Ammon's horn (tissue), 1 donor: Measurements from ENCODE around the gene COL5A1.

Experiments used
- DNase-seq: peaks from one replicate; pipeline ENCODE4 v3.0.0-alpha.2; 2016; ENCODE audit warnings: low spot score

COL5A1 gene

DNA sequence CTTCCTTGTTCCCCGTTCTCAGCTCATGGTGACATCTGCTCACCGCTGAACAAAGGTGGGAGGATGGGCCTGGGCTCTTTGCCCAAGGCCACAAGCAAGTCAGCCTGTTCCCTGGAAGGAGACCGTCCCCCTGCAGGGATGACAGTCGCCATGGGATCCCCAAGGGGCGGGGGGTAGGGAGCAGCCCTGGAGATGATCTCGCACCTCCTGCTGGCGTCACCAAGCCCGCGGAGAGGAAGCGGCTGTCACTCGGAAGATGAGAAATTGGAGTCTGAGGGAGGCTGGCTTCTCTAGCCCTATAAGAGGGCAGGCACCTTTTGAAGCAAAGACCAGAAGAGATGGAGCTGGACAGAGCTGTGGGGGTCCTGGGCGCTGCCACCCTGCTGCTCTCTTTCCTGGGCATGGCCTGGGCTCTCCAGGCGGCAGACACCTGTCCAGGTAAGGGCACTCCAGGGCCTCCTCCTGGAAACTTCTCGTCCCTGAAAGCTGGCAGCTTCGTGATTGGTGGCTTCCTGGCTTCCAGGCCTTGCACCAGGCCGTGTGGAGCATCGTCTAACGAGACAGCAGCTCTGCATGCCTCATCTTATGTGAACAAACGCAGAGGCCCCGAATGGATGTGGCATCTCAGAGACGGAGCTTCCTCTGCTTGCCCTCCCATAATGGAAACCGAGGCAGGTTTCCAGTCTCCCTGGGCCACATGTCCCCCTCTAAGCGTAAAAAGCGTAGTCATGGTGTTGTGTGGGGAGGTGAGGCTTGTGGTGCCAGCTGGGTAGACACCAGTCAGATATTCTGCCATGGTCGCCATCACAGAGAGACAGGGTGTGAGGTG is 239.1 kb downstream of the COL5A1 start, which contains the start of gene FCN2:
TSS of gene FCN2 (plus strand) at position 327 of the 829 bp plus-strand sequence. CDS start at position 339, 12 bp downstream.
- DNase-seq: no peak

DNA sequence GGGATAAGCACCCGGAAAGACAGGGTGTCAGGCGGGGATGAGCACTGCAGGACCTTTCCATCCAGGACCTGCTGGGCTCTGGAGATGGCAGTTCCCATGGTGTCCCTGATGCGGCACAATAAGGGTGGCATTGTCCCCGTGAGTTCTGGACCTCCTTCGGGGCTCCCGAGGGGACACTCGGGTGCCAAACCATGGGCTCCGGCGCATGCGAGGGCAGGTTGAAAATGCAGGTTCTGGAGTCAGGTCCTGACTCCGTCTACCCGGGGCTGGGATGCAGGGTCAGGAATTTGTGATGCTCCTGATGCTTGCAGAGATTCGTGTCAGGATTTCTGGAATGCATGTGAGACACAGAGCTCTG is 239.7 kb downstream of the COL5A1 start:
- no peak for DNase-seq

DNA sequence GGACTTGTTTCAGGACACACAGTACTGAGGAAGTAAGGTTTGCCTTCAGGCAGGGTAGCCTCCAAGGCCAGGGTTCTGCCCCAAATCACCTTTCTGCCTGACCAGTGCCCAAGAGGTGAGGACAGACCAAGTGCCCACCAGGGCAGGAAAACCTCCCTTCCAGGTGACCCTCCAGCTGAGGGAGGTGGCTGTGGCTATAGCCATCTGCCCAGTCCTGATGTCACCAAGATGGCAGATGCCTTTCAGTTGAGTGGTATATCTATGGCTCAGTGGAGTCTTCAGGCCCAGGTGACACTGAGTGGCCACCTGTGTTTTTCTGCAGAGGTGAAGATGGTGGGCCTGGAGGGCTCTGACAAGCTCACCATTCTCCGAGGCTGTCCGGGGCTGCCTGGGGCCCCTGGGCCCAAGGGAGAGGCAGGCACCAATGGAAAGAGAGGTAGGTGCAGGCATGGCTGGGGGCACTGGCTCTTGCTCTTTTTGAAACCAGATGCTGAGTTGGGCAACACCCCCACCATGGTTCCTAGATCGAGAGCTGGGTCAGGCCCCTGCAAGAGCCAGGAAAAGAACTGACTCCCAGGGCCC is 240.7 kb downstream of the COL5A1 start:
- DNase-seq: no peak

DNA sequence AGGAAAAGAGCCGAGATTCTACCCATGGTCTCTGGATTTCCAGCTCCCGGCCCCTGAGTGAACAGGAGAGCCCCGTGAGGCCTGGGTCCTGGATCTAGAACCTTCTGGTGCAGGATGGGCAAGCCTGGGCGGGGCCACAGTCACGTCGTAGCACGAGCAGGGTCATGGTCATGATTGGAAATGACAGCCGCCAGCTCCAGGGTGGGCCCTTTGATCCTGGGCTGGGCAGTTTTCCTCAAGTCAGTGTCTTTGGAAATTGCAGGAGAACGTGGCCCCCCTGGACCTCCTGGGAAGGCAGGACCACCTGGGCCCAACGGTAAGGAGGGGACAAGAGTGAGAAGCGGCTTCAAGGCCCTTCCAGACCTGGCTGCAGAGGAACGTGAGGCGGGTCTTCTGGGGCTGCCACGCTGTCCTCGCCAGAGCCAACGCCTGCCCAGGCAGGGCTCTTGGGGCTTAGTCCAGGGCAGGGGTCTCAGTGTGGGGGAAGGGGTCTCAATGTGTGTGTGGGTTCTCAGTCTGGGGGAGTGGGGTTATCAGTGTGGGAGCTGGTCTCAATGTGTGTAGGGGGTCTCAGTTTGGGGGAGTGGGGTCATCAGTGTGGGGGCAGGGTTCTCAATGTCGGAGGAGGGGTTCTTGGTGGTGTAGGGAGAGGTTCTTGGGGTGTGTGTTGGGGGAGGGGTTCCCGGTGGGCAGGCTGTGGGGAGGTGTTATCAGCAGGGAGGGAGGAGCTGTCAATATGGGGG is 241.6 kb downstream of the COL5A1 start:
- DNase-seq: no peak

DNA sequence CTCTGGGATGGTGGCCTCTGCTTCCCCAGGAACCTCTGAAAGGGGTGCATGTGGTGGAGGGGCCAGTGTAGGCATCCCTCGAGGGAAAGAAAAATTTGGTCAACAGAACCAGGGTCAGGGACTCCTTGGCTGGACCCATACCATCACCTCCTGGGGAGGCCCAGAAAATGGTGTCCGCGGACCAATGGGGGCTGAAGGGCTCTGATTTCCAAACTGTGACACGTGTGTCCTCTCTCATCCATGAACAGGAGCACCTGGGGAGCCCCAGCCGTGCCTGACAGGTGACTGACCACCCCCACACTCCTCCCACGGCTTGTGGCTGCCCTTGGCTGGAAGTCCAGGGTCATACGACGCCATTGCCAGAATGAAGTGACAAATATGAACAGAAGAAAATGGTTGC is 242.9 kb downstream of the COL5A1 start:
- DNase-seq: no peak

DNA sequence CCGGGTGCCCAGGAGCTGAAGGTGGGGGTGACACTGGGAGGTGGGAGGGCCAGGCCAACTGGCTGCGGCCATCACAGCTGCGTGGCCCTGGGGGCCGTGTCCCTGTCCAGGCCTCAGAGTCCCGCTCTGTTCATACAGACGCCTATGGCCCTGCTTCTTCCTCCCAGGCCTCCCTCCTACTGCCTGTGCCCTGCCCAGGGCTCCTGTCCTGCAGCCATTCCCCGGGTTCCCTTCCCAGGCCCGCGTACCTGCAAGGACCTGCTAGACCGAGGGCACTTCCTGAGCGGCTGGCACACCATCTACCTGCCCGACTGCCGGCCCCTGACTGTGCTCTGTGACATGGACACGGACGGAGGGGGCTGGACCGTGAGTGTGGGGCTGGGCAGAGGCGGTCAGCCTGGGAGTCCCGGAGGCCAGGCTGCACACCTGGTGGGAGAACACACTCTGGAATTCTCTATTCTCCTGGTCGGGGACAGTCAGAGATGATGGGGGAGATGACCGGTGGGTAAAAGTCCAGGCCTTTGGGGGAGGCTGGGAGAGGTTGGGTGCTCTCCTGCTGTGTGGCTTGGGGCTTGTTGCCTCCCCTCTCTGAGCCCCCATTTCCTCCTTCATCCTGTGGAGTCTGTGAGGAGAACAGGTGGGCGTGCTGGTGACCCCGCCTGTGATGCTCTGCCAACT is 243.5 kb downstream of the COL5A1 start:
- no peak for DNase-seq

DNA sequence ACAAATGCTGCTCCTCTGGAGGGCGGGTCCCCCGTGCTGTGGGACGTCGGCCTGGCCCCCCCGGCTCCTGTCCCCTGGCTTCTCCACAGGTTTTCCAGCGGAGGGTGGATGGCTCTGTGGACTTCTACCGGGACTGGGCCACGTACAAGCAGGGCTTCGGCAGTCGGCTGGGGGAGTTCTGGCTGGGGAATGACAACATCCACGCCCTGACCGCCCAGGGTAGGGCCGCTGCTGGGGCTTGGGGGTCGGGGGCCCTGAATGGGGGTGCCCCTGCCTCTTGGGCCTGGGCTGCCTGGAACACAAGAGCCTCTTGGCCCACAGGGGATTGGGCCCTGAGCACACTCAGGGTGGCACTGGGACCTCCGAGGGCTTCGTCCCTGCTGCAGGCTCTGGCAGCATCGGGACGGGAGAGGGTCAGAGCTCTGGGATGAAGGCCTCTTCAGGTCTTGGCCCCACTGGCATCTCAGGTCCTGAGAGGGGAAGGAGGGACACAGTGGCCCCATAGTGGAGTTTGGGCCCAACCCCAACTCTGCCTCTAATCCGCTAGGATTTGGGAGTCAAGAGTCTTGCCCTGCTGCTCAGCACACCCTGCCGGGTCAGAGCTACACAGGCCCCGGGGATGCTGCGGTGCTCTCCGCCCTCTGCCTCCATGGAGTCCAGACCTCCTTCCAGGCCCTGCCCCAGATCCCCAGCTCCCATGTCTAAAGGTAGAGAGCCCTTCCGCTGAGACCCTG is 244.2 kb downstream of the COL5A1 start:
- no peak for DNase-seq

DNA sequence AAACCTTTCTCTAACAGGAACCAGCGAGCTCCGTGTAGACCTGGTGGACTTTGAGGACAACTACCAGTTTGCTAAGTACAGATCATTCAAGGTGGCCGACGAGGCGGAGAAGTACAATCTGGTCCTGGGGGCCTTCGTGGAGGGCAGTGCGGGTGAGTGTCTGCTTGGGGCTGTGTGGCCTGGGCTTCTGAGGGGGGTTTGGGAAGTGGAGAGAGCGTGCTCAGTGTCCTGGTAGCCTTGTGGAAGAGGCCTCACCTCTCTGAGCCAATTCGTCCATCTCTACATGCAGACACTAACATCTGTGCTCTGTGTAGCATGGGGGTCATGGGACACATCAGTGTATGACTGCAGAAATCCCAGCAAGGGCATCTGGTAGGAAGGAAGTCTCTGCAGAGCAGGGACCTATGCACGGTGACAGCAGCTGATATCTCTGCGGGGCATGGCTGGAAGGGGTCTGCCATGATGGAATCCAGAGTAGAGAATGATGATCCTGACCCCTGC is 244.9 kb downstream of the COL5A1 start:
- DNase-seq: no peak

DNA sequence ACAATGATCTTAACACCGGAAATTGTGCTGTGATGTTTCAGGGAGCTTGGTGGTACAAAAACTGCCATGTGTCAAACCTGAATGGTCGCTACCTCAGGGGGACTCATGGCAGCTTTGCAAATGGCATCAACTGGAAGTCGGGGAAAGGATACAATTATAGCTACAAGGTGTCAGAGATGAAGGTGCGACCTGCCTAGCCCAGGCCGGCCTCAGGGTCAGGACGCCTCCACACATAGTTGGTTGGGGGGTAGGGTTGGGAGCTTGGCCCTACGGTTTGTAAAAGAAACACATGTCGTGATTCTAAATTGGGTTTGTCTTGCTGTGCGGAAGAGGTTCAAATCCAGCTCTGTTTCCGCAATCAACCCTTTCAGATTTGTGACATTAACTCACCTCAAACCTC is 245.6 kb downstream of the COL5A1 start:
- no peak for DNase-seq

DNA sequence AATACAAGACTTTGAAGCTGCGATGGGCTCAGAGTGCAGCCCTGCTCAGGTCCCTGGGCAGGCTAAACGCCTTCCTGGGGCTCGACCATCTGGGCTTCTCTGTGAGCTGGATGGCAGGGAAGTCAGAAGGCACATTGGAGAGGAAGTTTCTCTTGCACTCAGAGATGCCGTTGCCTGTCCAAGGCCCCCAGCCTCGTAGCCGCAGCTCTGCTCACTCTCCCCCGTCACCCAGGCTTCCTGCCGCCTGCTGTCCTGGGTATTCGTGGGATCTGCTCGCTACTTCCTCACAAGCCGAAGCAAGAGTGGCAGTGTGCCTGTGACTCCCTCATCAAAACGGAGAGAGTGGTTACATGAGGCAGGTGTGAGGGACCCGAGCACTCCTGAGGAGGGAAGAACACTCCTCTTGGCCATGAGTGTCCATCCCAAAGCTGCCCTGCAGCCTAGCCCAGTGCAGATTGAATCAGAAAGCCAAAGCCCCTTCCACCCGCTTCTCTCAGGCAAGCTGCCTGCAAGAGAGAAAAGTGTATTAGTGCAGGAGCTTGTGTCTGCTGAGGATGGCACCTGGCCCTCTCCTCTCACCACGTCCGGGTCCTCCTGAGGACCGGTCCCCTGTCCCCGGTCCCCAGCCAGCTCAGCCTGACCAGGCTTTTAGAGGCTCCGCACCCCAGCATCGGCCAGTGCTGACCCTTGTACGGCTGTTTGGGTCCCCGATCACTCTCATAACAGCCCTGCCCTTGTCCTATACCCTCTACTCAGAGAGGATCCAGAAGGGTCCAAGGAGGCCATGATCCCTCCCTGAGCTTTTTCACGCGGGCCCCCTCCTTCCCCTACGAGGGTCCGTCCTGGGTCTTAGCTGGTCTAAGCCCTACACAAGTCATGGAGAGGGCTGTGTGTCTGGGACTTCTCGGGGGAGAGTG is 246.3 kb downstream of the COL5A1 start:
- no peak for DNase-seq

DNA sequence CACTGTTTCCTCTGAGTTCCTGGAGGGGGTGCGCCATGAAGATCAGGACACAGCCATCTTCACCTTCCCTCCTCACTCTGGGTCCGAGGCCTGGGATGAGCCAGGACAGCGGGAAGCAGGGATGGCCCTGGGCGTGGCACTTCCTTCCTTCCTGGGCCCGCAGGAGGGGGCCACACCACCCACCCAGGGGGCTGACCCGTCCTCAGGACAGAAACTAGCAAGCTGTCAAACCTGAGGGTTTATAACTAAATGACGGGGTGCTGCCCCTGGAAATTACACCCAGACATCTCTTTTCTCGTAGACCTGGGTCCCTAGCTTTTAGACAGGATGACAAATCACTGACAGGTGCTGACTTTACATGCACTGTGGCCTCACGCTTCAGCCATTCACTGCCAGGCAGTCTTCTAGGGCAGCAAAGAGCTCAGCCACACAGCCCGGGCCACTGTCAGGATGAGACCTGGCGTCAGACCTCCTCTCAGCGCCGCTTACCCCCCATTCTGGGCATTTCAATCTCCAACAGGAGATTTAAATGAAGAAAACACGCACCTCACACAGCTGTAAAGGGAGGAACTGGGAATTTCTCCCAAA is 247.1 kb downstream of the COL5A1 start:
- no peak for DNase-seq

DNA sequence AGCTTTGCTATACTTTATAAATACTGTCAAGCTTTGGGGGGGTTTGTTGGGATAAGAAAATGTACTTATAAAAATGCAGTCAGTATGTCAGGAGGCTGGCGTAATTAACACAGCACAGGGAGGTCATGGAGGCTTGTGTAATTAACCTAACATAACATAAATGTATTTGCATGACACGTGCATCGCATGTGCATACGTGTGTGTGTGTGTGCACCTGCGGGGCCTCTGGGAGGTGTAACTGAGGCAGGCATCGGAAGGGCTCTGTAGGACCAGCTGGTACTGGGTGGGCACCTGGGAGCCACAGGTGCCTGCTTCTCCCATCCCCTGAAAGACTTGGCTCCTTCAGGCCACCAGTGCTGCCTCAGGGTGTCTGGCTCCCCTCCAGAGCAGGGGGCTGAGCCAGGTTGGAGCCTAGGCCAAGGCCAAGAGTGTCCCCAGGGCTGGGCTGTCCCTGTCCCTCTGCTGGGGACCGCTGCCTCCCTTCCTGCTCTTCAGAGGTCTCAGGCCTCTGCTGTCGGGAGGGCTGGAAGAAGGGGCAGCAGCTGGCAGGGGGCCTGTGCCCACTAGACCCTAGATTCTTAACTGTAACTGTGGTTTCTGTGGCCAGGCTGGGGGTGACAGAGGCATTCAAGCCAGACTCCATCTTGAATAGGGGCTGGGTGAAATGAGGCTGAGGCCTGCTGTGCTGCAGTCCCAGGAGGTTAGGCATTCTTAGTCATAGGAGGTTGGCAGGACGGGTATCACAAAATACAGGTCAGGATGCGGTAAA is 248.0 kb downstream of the COL5A1 start:
- DNase-seq: no peak

DNA sequence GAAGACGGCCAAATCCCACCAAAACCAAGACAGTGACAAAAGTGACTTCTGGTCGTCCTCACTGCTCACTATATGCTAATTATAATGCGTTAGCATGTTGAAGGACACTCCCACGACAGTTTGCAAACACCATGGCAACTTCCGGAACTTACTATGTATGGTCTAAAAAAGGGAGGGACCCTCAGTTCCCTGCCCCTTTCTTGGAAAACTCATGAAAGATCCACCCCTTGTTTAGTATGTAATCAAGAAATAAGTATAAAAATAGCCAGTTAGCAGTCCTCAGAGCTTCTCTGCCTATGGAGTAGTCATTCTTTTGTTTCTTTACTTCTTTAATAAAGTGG is 248.5 kb downstream of the COL5A1 start:
- DNase-seq: no peak

DNA sequence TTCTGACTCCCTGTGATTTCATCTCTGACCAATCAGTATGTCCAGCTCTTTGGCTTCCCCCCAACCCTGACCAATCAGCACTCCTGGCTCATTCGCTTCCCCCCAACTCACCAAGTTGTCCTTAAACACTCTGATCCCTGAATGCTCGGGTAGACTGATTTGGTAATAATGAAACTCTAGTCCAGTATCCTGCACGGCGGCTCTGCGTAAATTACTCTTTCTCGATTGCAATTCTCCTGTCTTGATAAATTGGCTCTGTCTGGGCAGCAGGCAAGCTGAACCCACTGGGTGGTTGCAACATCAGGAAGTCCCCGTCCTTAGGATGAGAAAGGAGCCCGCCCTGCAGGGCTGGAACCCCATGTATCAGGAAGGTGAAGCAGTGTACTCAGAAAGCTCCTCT is 249.4 kb downstream of the COL5A1 start:
- no peak for DNase-seq

DNA sequence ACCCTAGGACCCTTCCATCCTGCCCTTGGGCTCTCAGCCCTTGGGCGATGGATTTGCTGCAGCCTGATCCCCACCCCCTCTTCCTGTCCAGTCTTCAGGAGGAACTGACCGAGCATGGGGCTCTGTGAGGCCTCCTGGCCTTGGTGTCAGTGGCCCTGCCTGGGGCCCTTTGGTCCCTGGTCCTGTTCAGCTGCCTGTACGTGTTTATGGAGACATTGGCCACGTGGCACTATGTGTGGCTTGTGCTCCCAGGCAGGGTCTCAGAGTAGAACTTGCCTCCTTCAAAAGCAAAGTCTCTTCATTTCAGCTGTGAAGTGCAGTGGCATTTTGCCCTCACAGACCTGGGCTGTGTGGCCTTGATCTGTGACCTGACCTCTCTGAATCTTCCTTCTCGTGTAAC is 250.1 kb downstream of the COL5A1 start:
- DNase-seq: no peak

DNA sequence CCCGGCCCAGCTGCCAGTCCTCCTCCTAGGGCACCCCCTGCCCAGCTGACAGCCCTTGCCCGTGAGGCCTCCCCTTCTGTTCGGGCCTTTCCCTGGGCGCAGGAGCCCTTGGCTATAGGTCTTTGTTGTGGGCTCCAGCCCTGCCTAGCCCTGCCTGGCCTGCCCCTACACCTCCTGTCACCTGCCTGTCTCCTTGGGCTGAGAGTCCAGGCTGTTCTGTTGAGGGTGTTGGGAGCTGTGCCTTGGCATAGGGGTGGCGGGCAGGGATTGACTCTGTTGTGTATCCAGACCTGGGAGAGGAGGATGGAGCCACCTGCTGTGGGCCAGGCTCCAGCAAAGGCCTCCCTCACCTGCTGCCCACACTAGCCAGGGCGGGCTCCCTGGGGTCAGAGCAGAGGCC is 250.6 kb downstream of the COL5A1 start:
- DNase-seq: no peak

DNA sequence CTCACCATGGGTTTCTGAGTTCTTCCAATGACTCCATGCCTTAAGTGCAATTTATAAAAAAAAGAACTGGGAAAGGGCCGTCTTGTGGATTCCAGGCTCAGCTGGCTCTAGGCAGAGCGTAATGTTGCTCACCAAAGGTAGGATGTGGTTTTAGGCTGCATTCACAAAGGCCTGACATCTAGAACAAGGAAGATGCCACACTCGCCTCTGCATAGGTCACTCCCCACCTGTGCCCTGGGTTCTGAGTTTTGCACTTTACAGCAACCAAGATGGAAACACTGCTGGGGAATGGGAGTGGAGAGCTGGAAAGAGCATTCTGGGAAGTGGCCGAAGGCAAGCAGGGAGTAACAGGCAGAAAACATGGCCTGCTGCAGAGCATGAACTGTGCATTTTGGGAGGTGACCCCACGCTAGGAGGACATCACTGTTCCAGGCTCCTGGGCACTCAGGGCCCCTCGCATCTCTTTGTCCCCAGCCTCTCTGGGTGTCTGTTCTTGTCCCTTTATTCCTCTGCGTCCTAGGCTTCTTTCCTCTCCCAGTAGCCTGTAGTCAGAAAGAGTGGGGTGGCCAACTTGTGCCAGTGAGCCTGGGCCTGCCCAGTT is 251.3 kb downstream of the COL5A1 start:
- DNase-seq: no peak
